Astrocyte (in vitro differentiated cells and primary cell): ENCODE measurements around the gene TSFM.

ENCODE experiments used
- EZH2 ChIP-seq: IDR thresholded peaks from 2 replicates; pipeline ENCODE4 v1.6.1; 2012; ENCODE audit warnings: mild to moderate bottlenecking, low read length, inconsistent platforms; ENCODE audit not compliant: insufficient read depth
- TF ChIP-seq, protein P1 (sequence below): IDR thresholded peaks from 2 replicates; pipeline ENCODE4 v1.5.1; 2011; ENCODE audit warnings: low read depth, mild to moderate bottlenecking, inconsistent platforms, low read length, moderate library complexity; ENCODE audit not compliant: insufficient read depth

DNA sequence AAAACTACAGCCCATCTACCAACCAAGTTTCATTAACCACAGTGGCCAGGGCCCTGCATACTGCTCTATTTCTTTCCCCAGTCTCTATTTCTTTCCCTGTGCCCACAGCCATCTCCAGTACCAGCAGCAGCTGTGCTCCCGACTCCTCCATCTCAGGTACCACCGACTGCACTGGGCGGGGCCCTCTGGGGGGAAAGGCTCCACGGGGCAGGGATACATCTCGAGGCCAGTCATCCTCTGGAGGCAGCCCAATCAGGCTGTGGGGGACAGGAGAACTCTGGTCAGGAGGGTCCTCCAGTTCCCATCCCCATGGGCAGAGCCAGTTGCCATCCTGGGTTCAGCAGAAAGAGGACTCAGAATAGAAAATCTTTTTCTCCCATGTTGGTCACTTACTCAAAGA is 33.5 kb upstream of the TSFM start:
- TF ChIP-seq, protein P1, sequence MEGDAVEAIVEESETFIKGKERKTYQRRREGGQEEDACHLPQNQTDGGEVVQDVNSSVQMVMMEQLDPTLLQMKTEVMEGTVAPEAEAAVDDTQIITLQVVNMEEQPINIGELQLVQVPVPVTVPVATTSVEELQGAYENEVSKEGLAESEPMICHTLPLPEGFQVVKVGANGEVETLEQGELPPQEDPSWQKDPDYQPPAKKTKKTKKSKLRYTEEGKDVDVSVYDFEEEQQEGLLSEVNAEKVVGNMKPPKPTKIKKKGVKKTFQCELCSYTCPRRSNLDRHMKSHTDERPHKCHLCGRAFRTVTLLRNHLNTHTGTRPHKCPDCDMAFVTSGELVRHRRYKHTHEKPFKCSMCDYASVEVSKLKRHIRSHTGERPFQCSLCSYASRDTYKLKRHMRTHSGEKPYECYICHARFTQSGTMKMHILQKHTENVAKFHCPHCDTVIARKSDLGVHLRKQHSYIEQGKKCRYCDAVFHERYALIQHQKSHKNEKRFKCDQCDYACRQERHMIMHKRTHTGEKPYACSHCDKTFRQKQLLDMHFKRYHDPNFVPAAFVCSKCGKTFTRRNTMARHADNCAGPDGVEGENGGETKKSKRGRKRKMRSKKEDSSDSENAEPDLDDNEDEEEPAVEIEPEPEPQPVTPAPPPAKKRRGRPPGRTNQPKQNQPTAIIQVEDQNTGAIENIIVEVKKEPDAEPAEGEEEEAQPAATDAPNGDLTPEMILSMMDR, result no peak
- no peak for TF ChIP-seq EZH2
